OCI-LY7 (cell line): ENCODE results near the gene GLS2. TPM values are rescaled to one million over a fixed set of nuclear protein-coding genes. Genes with fewer than 3 reads are reported as not detected.

Source experiments
- BruUV-seq: library from RNA; stranded (reverse); fragments of 400-500 nt; replicated peaks from 2 replicates; lab custom pipeline; 2021; lab: Mats Ljungman, UMichigan
- CTCF ChIA-PET: fragments of 300-600 bp; sonication (Branson Sonifier 250); formaldehyde crosslinking; loops from one replicate; lab custom pipeline; 2022; ENCODE audit warnings: antibody characterized with exemption; ENCODE audit not compliant: unreplicated experiment; lab: Charles Lee
- POLR2A ChIA-PET: fragments of 300-600 bp; sonication (Branson Sonifier 250); formaldehyde crosslinking; loops from one replicate; lab custom pipeline; 2022; ENCODE audit warnings: antibody characterized with exemption; lab: Charles Lee
- DNase-seq: peaks from one replicate; pipeline ENCODE4 v3.0.0-alpha.2; 2015; ENCODE audit warnings: low spot score
- H2AFZ ChIP-seq: fragments of 200-600 bp; sonication (generic), shearing (Covaris generic); 2 replicates; pipeline ENCODE4 v1.6.1; 2014; ENCODE audit warnings: mild to moderate bottlenecking, antibody characterized with exemption, low read length, moderate library complexity
- H3K27ac ChIP-seq: fragments of 200-600 bp; sonication (generic); 2 replicates; pipeline ENCODE4 v1.5.1; 2014; ENCODE audit warnings: mixed run types, low read depth, mild to moderate bottlenecking, moderate library complexity, low read length, inconsistent platforms; ENCODE audit not compliant: poor library complexity, severe bottlenecking
- H3K36me3 ChIP-seq: fragments of 200-600 bp; sonication (generic); 2 replicates; pipeline ENCODE4 v1.6.1; 2014; ENCODE audit warnings: mild to moderate bottlenecking, antibody characterized with exemption, low read length, moderate library complexity, mixed read lengths; ENCODE audit not compliant: insufficient read depth
- H3K4me1 ChIP-seq: fragments of 200-600 bp; sonication (generic); 2 replicates; pipeline ENCODE4 v1.5.1; 2014; ENCODE audit warnings: mild to moderate bottlenecking, low read length; ENCODE audit not compliant: insufficient read depth, poor library complexity, severe bottlenecking
- H3K4me2 ChIP-seq: fragments of 200-600 bp; sonication (generic); 2 replicates; pipeline ENCODE4 v1.6.1; 2014; ENCODE audit warnings: mild to moderate bottlenecking, low read length
- H3K4me3 ChIP-seq: fragments of 200-600 bp; sonication (generic); 2 replicates; pipeline ENCODE4 v1.5.1; 2014; ENCODE audit warnings: mild to moderate bottlenecking, low read depth, low read length; ENCODE audit not compliant: poor library complexity, severe bottlenecking
- H3K79me2 ChIP-seq: fragments of 200-600 bp; sonication (generic); 2 replicates; pipeline ENCODE4 v1.6.1; 2016; ENCODE audit warnings: low read depth, mild to moderate bottlenecking, low read length, moderate library complexity, mixed read lengths; ENCODE audit not compliant: insufficient read depth
- H3K9me2 ChIP-seq: fragments of 200-600 bp; sonication (generic); 2 replicates; pipeline ENCODE4 v1.6.1; 2016; ENCODE audit warnings: mild to moderate bottlenecking, low read length, mixed read lengths; ENCODE audit not compliant: insufficient read depth
- H3K9me3 ChIP-seq: fragments of 200-600 bp; sonication (generic); 2 replicates; pipeline ENCODE4 v1.6.1; 2014; ENCODE audit warnings: mild to moderate bottlenecking, mixed run types, low read length, mixed read lengths
- H4K20me1 ChIP-seq: fragments of 200-600 bp; sonication (generic); 2 replicates; pipeline ENCODE4 v1.6.1; 2014; ENCODE audit warnings: mild to moderate bottlenecking, antibody characterized with exemption, low read length, moderate library complexity, mixed read lengths; ENCODE audit not compliant: insufficient read depth
- CTCF ChIP-seq: fragments of 200-600 bp; sonication (generic); conservative IDR thresholded peaks from 2 replicates; pipeline ENCODE4 v1.5.1; 2014; ENCODE audit warnings: mild to moderate bottlenecking, antibody characterized with exemption, low read length, moderate library complexity, mixed read lengths
- EZH2phosphoT487 ChIP-seq: fragments of 200-600 bp; sonication (generic); IDR thresholded peaks from 2 replicates; pipeline ENCODE4 v1.6.1; 2018; ENCODE audit warnings: low read depth, borderline replicate concordance, mild to moderate bottlenecking, mixed run types, antibody characterized with exemption, low read length, moderate library complexity, mixed read lengths
- intact Hi-C: fragments of 100-400 bp; cut with micrococcal nuclease; formaldehyde crosslinking; loops from one replicate; pipeline ENCODE4 v1.10.0; 2022; ENCODE audit not compliant: unreplicated experiment
- total RNA-seq, 2 experiments: library from RNA; depleted of rRNA in 1 of 2; stranded (reverse); fragments of >200 nt in 1 of 2; shearing (Covaris generic) in 1 of 2; gene quantifications; 2 replicates each; pipeline ENCODE4 v1.2.3, GENCODE V29; 2014 to 2022

GLS2 gene
- total RNA-seq, 2 experiments from 2014 or later: not detected

- H3K79me2 ChIP-seq: no peaks in the 10 kb centered on the region
- H2AFZ ChIP-seq: no peak overlapping the region
- DNase-seq: no peak
- ChIA-PET CTCF (no interaction called here), POLR2A (interaction anchor here (0.5 to 1.1 kb wide), 4 partner anchors 9 to 325 kb away, joined by 3 to 6 read pairs (median 4); partner anchors contain the start of gene RBMS2)
- H3K4me3 ChIP-seq: no peak overlapping the region
- no TSS peak for BruUV-seq
- intact Hi-C loops: no loop called here
- H3K9me3 ChIP-seq: no peaks in the 10 kb centered on the region
- H3K4me1 ChIP-seq: no peaks in the 10 kb centered on the region
- TF ChIP-seq CTCF: no peak
- TF ChIP-seq EZH2phosphoT487: no peak
- no peaks in the 10 kb centered on the region for H4K20me1 ChIP-seq
- H3K9me2 ChIP-seq: no peaks in the 10 kb centered on the region
- H3K4me2 ChIP-seq: no peak overlapping the region
- H3K27ac ChIP-seq: no peak overlapping the region
- H3K36me3 ChIP-seq: no peaks in the 10 kb centered on the region
These were observed 42.6 kb upstream of the GLS2 start for GRCh38 chr12:56530390-56531055.

GRCh38 chr12:56529656-56530055 is 41.7 kb upstream of the GLS2 start:
- no peak for TF ChIP-seq CTCF
- TF ChIP-seq EZH2phosphoT487: no peak
- H3K9me2 ChIP-seq: no peaks in the 10 kb centered on the region
- intact Hi-C loops: no loop called here
- BruUV-seq: no TSS peak
- no peaks in the 10 kb centered on the region for H4K20me1 ChIP-seq
- H3K4me1 ChIP-seq: no peaks in the 10 kb centered on the region
- no peak overlapping the region for H3K27ac ChIP-seq
- H3K9me3 ChIP-seq: no peaks in the 10 kb centered on the region
- no peak overlapping the region for H3K4me2 ChIP-seq
- ChIA-PET CTCF (no interaction called here), POLR2A (interaction anchor here (0.6 to 0.7 kb wide), 3 partner anchors 22 to 324 kb away, joined by 3 read pairs; no protein-coding TSS in a partner anchor)
- no peak for DNase-seq
- no peak overlapping the region for H2AFZ ChIP-seq
- no peak overlapping the region for H3K4me3 ChIP-seq
- H3K36me3 ChIP-seq: no peaks in the 10 kb centered on the region
- H3K79me2 ChIP-seq: no peaks in the 10 kb centered on the region

GRCh38 chr12:56528846-56529245 is 40.9 kb upstream of the GLS2 start:
- no peaks in the 10 kb centered on the region for H4K20me1 ChIP-seq
- no peak overlapping the region for H3K4me3 ChIP-seq
- ChIA-PET POLR2A (no interaction called here), CTCF (no interaction called here)
- H3K79me2 ChIP-seq: no peaks in the 10 kb centered on the region
- H3K36me3 ChIP-seq: no peaks in the 10 kb centered on the region
- TF ChIP-seq EZH2phosphoT487: no peak
- TF ChIP-seq CTCF: no peak
- no peak overlapping the region for H2AFZ ChIP-seq
- intact Hi-C loops: no loop called here
- no peaks in the 10 kb centered on the region for H3K4me1 ChIP-seq
- H3K9me2 ChIP-seq: no peaks in the 10 kb centered on the region
- DNase-seq: no peak
- H3K4me2 ChIP-seq: no peak overlapping the region
- no peak overlapping the region for H3K27ac ChIP-seq
- H3K9me3 ChIP-seq: no peaks in the 10 kb centered on the region
- BruUV-seq: no TSS peak
